Measurements from ENCODE around the gene SKAP2.

- TF ChIP-seq EP300 (IDR thresholded peaks at IDR 0.05): no peak
- no peak for TF ChIP-seq POLR2A (IDR thresholded peaks at IDR 0.05)
- no peak for TF ChIP-seq POLR2AphosphoS5 (IDR thresholded peaks at IDR 0.05)
- TF ChIP-seq, protein P1, sequence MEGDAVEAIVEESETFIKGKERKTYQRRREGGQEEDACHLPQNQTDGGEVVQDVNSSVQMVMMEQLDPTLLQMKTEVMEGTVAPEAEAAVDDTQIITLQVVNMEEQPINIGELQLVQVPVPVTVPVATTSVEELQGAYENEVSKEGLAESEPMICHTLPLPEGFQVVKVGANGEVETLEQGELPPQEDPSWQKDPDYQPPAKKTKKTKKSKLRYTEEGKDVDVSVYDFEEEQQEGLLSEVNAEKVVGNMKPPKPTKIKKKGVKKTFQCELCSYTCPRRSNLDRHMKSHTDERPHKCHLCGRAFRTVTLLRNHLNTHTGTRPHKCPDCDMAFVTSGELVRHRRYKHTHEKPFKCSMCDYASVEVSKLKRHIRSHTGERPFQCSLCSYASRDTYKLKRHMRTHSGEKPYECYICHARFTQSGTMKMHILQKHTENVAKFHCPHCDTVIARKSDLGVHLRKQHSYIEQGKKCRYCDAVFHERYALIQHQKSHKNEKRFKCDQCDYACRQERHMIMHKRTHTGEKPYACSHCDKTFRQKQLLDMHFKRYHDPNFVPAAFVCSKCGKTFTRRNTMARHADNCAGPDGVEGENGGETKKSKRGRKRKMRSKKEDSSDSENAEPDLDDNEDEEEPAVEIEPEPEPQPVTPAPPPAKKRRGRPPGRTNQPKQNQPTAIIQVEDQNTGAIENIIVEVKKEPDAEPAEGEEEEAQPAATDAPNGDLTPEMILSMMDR (IDR thresholded peaks at IDR 0.05): no peak
Observed at GRCh38 chr7:26657206-26657641, 207.2 kb downstream of the SKAP2 start.
